GM18909 (cell line): ENCODE measurements around the gene CHMP3.
"Not testable (repeated sequence)": the region's sequence is repeated elsewhere in the genome, so short reads cannot be mapped to it uniquely, and the experiment has no call there.

Experiments used
- ATAC-seq: cut with Tn5 transposase; IDR thresholded peaks from one replicate; pipeline ENCODE4 v1.9.1; 2021; ENCODE audit warnings: mild to moderate bottlenecking; ENCODE audit not compliant: unreplicated experiment, poor library complexity

The CHMP3 gene

GRCh38 chr2:86549963-86550725, 13.1 kb downstream of the CHMP3 start:
- not testable (repeated sequence) for ATAC-seq

DNA sequence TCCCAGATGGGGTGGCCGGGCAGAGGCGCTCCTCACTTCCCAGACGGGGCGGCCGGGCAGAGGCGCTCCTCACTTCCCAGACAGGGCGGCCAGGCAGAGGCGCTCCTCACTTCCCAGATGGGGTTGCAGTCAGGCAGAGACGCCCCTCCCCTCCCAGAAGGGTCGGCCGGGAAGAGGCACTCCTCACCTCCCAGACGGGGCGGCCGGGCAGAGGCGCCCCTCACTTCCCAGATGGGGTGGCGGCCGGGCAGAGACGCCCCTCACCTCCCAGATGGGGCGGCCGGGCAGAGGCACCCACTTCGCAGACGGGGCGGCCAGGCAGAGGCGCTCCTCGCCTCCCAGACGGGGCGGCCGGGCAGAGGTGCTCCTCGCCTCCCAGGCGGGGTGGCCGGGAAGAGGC, 13.8 kb downstream of the CHMP3 start:
- ATAC-seq: not testable (repeated sequence)

DNA sequence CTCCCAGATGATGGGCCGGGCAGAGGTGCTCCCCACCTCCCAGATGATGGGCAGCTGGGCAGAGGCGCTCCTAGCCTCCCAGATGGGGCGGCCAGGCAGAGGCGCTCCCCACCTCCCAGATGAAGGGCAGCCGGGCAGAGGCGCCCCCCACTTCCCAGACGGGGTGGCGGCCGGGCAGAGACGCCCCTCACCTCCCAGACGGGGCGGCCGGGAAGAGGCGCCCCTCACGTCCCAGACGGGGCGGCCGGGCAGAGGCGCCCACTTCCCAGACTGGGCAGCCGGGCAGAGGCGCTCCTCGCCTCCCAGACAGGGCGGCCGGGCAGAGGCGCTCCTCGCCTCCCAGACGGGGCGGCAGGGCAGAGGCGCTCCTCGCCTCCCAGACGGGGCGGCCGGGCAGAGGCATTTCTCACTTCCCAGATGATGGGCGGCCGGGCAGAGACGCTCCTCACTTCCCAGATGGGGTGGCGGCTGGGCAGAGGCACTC, 14.3 kb downstream of the CHMP3 start:
- ATAC-seq: not testable (repeated sequence)

- ATAC-seq: not testable (repeated sequence)
Observed at GRCh38 chr2:86548165-86548912, 14.9 kb downstream of the CHMP3 start.

DNA sequence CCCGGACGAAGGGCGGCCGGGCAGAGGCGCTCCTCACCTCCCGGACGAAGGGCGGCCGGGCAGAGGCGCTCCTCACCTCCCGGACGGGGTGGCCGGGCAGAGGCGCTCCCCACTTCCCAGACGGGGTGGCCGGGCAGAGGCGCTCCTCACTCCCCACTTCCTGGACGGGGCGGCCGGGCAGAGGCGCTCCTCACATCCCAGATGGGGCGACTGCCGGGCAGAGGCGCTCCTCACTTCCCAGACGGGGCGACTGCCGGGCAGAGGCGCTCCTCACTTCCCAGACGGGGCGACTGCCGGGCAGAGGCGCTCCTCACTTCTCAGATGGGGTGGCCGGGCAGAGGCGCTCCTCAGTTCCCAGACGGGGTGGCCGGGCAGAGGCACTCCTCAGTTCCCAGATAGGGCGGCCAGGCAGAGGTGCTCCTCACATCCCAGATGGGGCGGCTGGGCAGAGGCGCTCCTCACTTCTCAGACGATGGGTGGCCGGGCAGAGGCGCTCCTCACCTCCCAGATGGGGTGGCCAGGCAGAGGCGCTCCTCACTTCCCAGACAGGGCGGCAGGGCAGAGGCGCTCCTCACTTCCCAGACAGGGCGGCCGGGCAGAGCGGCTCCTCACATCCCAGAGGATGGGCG, 17.8 kb downstream of the CHMP3 start:
- not testable (repeated sequence) for ATAC-seq

DNA sequence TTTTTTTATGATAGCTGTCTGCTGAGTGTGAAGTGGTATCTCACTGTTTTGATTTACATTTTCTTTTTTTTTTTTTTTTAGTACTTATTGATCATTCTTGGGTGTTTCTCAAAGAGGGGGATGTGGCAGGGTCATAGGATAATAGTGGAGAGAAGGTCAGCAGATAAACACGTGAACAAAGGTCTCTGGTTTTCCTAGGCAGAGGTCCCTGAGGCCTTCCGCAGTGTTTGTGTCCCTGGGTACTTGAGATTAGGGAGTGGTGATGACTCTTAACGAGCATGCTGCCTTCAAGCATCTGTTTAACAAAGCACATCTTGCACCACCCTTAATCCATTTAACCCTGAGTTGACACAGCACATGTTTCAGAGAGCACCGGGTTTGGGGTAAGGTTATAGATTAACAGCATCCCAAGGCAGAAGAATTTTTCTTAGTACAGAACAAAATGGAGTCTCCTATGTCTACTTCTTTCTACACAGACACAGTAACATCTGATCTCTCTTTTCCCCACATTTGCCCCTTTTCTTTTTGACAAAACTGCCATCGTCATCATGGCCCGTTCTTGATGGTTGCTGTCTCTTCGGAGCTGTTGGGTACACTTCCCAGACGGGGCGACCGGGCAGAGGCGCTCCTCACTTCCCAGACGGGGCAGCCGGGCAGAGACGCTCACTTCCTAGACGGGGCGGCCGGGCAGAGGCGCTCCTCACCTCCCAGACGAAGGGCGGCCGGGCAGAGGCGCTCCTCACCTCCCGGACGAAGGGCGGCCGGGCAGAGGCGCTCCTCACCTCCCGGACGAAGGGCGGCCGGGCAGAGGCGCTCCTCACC, 18.8 kb downstream of the CHMP3 start:
- ATAC-seq: not testable (repeated sequence)

DNA sequence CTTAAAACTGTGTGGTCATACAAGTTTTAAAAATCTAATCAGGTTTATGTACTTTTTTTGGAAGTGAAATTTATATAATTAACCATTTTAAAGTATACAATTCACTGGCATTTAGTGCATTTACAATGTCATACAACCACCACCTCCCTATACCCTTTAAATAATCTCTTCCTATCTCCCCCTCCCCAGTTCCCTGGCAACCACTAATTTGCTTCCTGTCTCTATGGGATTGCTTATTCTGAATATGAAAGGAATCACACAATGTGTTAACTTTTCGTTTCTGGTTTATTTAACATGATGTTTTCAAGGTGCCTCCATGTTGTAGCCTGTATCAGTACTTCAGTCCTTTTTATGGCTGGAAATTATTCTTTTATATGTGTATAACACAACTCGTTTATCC, 19.4 kb downstream of the CHMP3 start:
- ATAC-seq: no peak

- ATAC-seq: no peak
Observed at GRCh38 chr2:86543335-86543734, 19.9 kb downstream of the CHMP3 start.

DNA sequence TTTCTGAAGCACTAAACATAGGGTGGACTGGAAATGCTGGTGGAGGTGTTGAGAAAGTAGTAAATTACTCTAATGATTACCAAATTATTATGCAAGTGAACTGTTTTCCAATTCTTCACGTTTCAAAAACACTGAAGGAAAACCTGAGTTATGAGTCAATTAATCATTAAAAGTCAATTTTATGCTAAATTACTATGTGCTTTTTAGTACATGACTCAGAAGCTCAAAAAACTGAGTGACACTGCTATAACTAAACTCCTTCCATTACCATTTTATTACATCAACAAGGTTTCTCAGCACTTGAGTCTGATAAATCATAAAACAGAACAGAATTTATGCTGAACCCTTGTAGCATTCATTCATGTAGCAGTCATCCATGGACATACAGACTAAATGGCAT, 20.4 kb downstream of the CHMP3 start:
- no peak for ATAC-seq

DNA sequence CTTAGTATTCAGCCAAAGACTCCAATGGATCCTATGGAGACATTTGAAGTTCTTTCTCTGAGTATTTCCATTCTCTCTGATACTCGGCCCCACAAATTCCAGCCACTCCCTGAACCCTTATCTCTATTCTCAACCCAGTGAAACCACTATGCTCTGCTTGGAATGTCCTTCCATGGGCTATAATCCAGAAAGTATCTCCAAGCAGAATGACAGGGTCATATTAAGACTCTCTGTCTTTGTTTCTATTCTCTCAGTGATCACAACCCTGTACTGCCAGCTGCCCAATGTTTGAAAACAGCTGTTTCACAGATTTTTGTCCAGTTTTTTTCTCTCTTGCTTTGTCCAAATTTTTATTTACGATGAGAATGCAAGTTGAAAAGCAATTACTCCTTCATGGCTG, 21.9 kb downstream of the CHMP3 start:
- no peak for ATAC-seq

- no peak for ATAC-seq
Observed at GRCh38 chr2:86533589-86533988, 29.7 kb downstream of the CHMP3 start.

- no peak for ATAC-seq
Observed at GRCh38 chr2:86525421-86526340, 37.6 kb downstream of the CHMP3 start.

- no peak for ATAC-seq
Observed at GRCh38 chr2:86523491-86523890, 39.8 kb downstream of the CHMP3 start.

DNA sequence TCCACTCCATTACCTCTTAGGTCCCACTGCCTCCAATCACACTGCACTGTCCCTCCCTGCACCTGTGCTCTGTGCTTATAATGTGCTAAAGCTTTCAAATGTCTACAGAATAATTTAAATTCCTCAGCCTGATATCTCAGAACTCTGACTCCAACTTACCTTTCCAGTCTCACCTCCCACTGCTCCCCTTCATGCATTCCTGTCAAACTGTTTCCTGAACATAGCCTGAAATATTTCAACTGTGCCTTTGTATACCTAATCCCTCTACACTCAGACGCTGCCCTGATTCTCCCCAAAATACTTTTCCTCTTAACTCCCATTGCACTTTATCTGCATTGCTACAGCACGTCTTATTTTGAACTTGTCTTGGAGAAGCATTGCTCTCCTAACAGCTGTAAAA, 40.5 kb downstream of the CHMP3 start:
- ATAC-seq: no peak

- ATAC-seq: no peak
Observed at GRCh38 chr2:86521922-86522321, 41.3 kb downstream of the CHMP3 start.

DNA sequence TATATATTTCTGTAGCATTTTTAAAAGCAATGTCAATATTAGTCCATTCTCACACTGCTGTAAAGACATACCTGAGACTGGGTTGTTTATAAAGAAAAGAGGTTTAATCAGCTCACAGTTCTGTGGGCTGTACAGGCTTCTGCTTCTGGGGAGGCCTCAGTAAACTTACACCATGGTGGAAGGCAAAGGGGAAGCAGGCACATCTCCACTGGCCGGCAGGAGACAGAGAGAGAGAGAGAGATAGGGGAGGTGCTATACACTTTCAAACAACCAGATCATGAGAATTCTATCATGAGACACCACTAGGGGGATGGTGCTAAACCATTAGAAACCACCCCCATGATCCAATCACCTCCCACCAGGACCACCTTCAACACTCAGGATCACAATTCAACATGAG, 43.1 kb downstream of the CHMP3 start:
- ATAC-seq: no peak

DNA sequence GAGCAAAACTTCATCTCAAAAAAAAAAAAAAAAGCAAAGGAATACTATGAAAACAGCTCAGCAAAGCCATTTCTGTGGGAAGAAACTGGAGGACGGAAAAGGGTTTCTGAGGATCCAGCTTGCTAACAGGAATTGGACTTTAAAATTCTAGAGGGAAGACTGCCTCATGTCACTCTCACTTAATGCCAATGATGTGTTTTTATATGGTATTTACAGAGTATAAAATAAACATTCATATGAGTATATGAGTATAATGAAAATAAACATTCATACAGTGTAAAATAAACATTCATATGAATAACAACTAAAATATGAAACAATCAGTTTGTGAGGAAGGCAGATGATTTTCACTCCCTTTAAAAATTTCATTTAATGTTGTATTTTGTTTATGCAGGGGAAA, 43.9 kb downstream of the CHMP3 start:
- no peak for ATAC-seq

- ATAC-seq: no peak
Observed at GRCh38 chr2:86518481-86518880, 44.8 kb downstream of the CHMP3 start.

GRCh38 chr2:86513948-86514660, 49.1 kb downstream of the CHMP3 start:
- no peak for ATAC-seq
